GM12878 (cell line): ENCODE results near the gene IMMP2L. TPM values are rescaled to one million over a fixed set of nuclear protein-coding genes. Genes with fewer than 3 reads are reported as not detected.

Experiments used
- ATAC-seq: fragments of 200-7000 bp; cut with Tn5 transposase; 3 replicates; pipeline ENCODE4 v1.9.1; 2020; ENCODE audit warnings: mild to moderate bottlenecking, moderate library complexity
- BruUV-seq: library from RNA; stranded (reverse); fragments of 400-500 nt; replicated peaks from 2 replicates; lab custom pipeline; 2021; lab: Mats Ljungman, UMichigan
- CTCF ChIA-PET: fragments of 300-600 bp; sonication (Branson Sonifier 250); formaldehyde crosslinking; extraction: SDS; loops from one replicate; lab custom pipeline; 2021; ENCODE audit warnings: inconsistent platforms; lab: Yijun Ruan, JAX
- POLR2A ChIA-PET: fragments of 350-600 bp; formaldehyde crosslinking; extraction: SDS; loops from one replicate; lab custom pipeline; 2021; ENCODE audit warnings: inconsistent platforms; lab: Charles Lee
- RAD21 ChIA-PET: fragments of 300-600 bp; sonication (Branson Sonifier 250); formaldehyde crosslinking; loops from one replicate; lab custom pipeline; 2023; ENCODE audit warnings: antibody characterized with exemption; ENCODE audit not compliant: unreplicated experiment; lab: Charles Lee
- SMC1A ChIA-PET: fragments of 300-600 bp; sonication (Branson Sonifier 250); formaldehyde crosslinking; loops from one replicate; lab custom pipeline; 2023; ENCODE audit not compliant: unreplicated experiment, uncharacterized antibody; lab: Charles Lee
- DNase-seq: peaks from one replicate; pipeline ENCODE4 v3.0.0-alpha.2; 2011; ENCODE audit warnings: low read depth, low spot score
- FAIRE-seq: peaks from 3 replicates; lab custom pipeline; 2011; peaks lifted over from hg19 to GRCh38; lab: Jason Lieb, UNC
- H2AFZ ChIP-seq: 2 replicates; pipeline ENCODE4 v1.6.0; 2011; ENCODE audit warnings: low read depth, low read length, control low read depth; ENCODE audit not compliant: control insufficient read depth
- H3K27ac ChIP-seq: 2 replicates; pipeline ENCODE4 v1.5.1; 2011; ENCODE audit warnings: control low read depth; ENCODE audit not compliant: control insufficient read depth, insufficient read depth
- H3K27me3 ChIP-seq, 2 experiments: replicated peaks in 1 of 2; 2 replicates each; pipeline versions ENCODE4 v1.6.0 to v1.6.1; 2011; ENCODE audit warnings: low read length in 1 of 2; ENCODE audit not compliant: control insufficient read depth in 2 of 2, insufficient read depth in 2 of 2
- H3K36me3 ChIP-seq, 2 experiments: 2 replicates each; pipeline ENCODE4 v1.5.1; 2011; ENCODE audit warnings: low read length in 1 of 2; ENCODE audit not compliant: control insufficient read depth in 2 of 2, insufficient read depth in 2 of 2
- H3K4me1 ChIP-seq: 2 replicates; pipeline ENCODE4 v1.6.1; 2011; ENCODE audit warnings: mild to moderate bottlenecking, low read length, moderate library complexity, mixed read lengths; ENCODE audit not compliant: control insufficient read depth, insufficient read depth
- H3K4me2 ChIP-seq: 2 replicates; pipeline ENCODE4 v1.6.0; 2011; ENCODE audit warnings: control low read depth; ENCODE audit not compliant: control insufficient read depth, insufficient read depth
- H3K4me3 ChIP-seq: fragments of 200-600 bp; sonication (generic); 2 replicates; pipeline ENCODE4 v1.5.1; 2016
- H3K79me2 ChIP-seq: 2 replicates; pipeline ENCODE4 v1.6.0; 2011; ENCODE audit warnings: low read length; ENCODE audit not compliant: control insufficient read depth, insufficient read depth
- H3K9ac ChIP-seq: 2 replicates; pipeline ENCODE4 v1.8.0; 2011; ENCODE audit warnings: low read length, control low read depth, mixed read lengths; ENCODE audit not compliant: control insufficient read depth, insufficient read depth
- H3K9me3 ChIP-seq: replicated peaks from 3 replicates; pipeline ENCODE4 v1.5.1; 2011; ENCODE audit warnings: mild to moderate bottlenecking, low read length; ENCODE audit not compliant: control insufficient read depth, insufficient read depth
- H4K20me1 ChIP-seq: 2 replicates; pipeline ENCODE4 v1.6.0; 2011; ENCODE audit not compliant: control insufficient read depth, insufficient read depth
- ATF7 ChIP-seq: fragments of 450-650 bp; IDR thresholded peaks from 2 replicates; pipeline ENCODE4 v1.6.1; 2016; ENCODE audit warnings: low read depth, mild to moderate bottlenecking
- CHD1 ChIP-seq: IDR thresholded peaks from 2 replicates; pipeline ENCODE4 v1.6.1; 2012; ENCODE audit warnings: low read depth, low read length, improper control_type of control experiment
- HDAC2 ChIP-seq: fragments of 200-600 bp; sonication (generic); IDR thresholded peaks from 2 replicates; pipeline ENCODE4 v1.6.1; 2017
- SIN3A ChIP-seq: IDR thresholded peaks from 2 replicates; pipeline ENCODE4 v1.6.1; 2012; ENCODE audit warnings: low read depth, low read length, improper control_type of control experiment
- WGBS: methylation state at CpG from one replicate; pipeline ENCODE4 v1.1.6; 2016; ENCODE audit warnings: low lambda C conversion rate; ENCODE audit not compliant: insufficient replicate concordance, insufficient coverage; ENCODE audit errors: missing lambda C conversion rate; 5-methylcytosine and 5-hydroxymethylcytosine counted together
- in situ Hi-C: fragments of 300-500 bp; cut with MboI; formaldehyde crosslinking; loops from 9 replicates; pipeline ENCODE4 v1.14.3; 2018; ENCODE audit warnings: mixed read lengths
- intact Hi-C: fragments of 100-400 bp; cut with micrococcal nuclease; formaldehyde crosslinking; loops from one replicate; pipeline ENCODE4 v1.14.2; 2022; ENCODE audit not compliant: unreplicated experiment
- polyA plus RNA-seq, 11 experiments: library from polyadenylated mRNA; depleted of rRNA in 4 of 11; unstranded in 6 of 11; stranded (reverse) in 5 of 11; fragments of >200 nt; fragmentation: Nextera tagmentation in 4 of 11; fragmentation: Illumina TruSeq in 1 of 11; extraction: Ambion mirVana in 4 of 11; extraction: Trizol in 1 of 11; gene quantifications; 1 replicate in 1 of 11; 2 replicates in 10 of 11; pipeline versions ENCODE4 v1.2.1 to v1.2.3, GENCODE V29; 2011 to 2016; ENCODE audit warnings: inconsistent platforms in 2 of 11, missing spikeins in 2 of 11, low read depth in 1 of 11
- total RNA-seq, 4 experiments: library from RNA; depleted of rRNA in 3 of 4; stranded (reverse); fragments of >200 nt in 3 of 4; fragmentation: Illumina TruSeq in 1 of 4; extraction: Trizol in 1 of 4; gene quantifications; 2 replicates each; pipeline versions ENCODE4 v1.2.1 to v1.2.3, GENCODE V29; 2013 to 2021
- TF ChIP-seq, protein P1 (sequence below): fragments of 450-650 bp; IDR thresholded peaks from 2 replicates; pipeline ENCODE4 v1.6.1; 2017; ENCODE audit warnings: borderline replicate concordance
- TF ChIP-seq, protein P2 (sequence below): fragments of 450-650 bp; conservative IDR thresholded peaks from 2 replicates; pipeline ENCODE4 v1.6.1; 2017; ENCODE audit warnings: mild to moderate bottlenecking, moderate library complexity

IMMP2L gene
- total and polyA plus RNA-seq, 10 of the 15 experiments (the other 5 are each of a cell fraction or from before 2014, with no cell fraction given), result 12.6 to 46.3 (median 19.6) TPM

DNA sequence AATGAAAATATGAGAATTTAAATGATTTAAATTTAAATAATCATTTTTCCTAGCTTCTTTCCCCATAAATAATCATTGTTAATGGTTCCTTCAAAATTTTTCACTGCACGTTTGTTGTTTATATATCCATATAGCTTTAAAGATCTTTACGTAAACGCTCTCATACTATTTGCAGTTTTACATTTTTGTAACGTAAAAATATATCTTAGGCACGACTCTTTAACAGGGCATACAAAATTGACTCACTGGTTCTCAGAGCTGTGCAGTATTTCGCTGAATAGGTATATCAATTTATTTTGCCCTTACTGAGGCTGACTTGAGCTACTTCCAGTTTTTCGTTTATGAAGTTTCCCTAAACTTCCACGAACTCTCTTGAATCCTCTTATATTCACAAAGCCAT is 365.6 kb downstream of the IMMP2L start:
- intact Hi-C loops (no loop called here), in situ Hi-C loops (no loop called here)
- ATAC-seq (no peak), DNase-seq (no peak), FAIRE-seq (no peak)
- Histone ChIP-seq H3K9ac (no peak overlapping the region), H3K27ac (no peak overlapping the region), H3K27me3 (no peaks in the 10 kb centered on the region), H3K4me2 (no peak overlapping the region), H3K9me3 (no peaks in the 10 kb centered on the region), H4K20me1 (no peaks in the 10 kb centered on the region), H3K4me3 (no peak overlapping the region), H3K4me1 (no peaks in the 10 kb centered on the region), H2AFZ (no peak overlapping the region), H3K79me2 (no peaks in the 10 kb centered on the region), H3K36me3 (no peaks in the 10 kb centered on the region)
- ChIA-PET CTCF (interaction anchor here (1.2 to 1.3 kb wide), 2 partner anchors 17 to 98 kb away, joined by 3 read pairs; no protein-coding TSS in a partner anchor), RAD21 (no interaction called here), SMC1A (interaction anchor here (0.8 kb wide), 1 partner anchor 33 kb away, joined by 3 read pairs; no protein-coding TSS in a partner anchor), POLR2A (no interaction called here)
- BruUV-seq, result no TSS peak
- 63% methylated on average over 8 of the region's 8 CpGs for WGBS
- no peak for TF ChIP-seq SIN3A

DNA sequence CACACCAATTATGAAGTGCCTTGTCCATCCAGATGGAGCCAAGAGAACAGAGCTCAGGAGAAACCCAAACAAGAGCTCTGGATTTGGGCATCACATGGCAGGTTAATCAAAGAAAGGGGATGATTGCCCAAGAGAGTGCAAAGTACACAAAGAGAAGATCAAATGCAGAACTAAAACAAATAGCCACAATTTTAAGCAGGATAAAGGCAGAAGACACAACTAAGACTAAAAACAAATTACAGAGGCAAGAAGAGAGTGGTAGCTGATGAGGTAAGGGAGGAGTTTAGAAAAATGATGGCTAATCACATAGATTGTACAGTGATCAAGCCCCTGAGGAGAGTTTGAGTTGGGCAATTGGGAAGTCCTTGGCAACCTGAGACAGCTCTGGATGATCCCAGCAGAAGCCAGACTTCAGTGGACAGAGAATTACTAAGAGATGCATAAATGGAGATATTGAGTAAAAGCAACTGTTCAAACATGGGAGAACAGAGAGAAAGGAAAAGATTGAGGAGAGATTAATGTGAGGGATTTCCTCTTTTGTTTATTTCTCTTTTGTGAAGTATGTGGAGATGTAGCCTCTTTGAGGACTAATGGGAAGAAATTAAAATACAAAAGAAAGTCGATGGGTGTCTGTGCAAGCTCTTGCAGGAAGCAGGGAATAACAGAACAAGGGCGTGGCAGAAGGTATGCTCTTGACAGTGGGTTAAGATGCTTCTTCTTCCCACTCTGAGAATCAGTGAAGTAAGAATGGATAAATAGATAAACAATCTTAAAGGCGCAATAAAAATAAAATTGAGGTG is 369.5 kb downstream of the IMMP2L start:
- no TSS peak for BruUV-seq
- CTCF ChIA-PET, result interaction anchor here (1.0 kb wide), 1 partner anchor 13 kb away, joined by 3 read pairs; no protein-coding TSS in a partner anchor
- DNase-seq (no peak), ATAC-seq (no peak), FAIRE-seq (no peak)
- Histone ChIP-seq H3K4me1 (no peaks in the 10 kb centered on the region), H3K27me3 (no peaks in the 10 kb centered on the region), H3K9ac (no peak overlapping the region), H3K9me3 (no peaks in the 10 kb centered on the region), H3K79me2 (no peaks in the 10 kb centered on the region), H3K4me3 (no peak overlapping the region), H3K36me3 (no peaks in the 10 kb centered on the region), H3K27ac (no peak overlapping the region), H3K4me2 (no peak overlapping the region), H4K20me1 (no peaks in the 10 kb centered on the region), H2AFZ (no peak overlapping the region)
- in situ Hi-C loops (no loop called here), intact Hi-C loops (no loop called here)
- RAD21 ChIA-PET, result no interaction called here
- TF ChIP-seq ATF7 (no peak), CHD1 (no peak), HDAC2 (no peak)
- TF ChIP-seq, protein P1, sequence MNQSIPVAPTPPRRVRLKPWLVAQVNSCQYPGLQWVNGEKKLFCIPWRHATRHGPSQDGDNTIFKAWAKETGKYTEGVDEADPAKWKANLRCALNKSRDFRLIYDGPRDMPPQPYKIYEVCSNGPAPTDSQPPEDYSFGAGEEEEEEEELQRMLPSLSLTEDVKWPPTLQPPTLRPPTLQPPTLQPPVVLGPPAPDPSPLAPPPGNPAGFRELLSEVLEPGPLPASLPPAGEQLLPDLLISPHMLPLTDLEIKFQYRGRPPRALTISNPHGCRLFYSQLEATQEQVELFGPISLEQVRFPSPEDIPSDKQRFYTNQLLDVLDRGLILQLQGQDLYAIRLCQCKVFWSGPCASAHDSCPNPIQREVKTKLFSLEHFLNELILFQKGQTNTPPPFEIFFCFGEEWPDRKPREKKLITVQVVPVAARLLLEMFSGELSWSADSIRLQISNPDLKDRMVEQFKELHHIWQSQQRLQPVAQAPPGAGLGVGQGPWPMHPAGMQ, result no peak
- TF ChIP-seq, protein P2, sequence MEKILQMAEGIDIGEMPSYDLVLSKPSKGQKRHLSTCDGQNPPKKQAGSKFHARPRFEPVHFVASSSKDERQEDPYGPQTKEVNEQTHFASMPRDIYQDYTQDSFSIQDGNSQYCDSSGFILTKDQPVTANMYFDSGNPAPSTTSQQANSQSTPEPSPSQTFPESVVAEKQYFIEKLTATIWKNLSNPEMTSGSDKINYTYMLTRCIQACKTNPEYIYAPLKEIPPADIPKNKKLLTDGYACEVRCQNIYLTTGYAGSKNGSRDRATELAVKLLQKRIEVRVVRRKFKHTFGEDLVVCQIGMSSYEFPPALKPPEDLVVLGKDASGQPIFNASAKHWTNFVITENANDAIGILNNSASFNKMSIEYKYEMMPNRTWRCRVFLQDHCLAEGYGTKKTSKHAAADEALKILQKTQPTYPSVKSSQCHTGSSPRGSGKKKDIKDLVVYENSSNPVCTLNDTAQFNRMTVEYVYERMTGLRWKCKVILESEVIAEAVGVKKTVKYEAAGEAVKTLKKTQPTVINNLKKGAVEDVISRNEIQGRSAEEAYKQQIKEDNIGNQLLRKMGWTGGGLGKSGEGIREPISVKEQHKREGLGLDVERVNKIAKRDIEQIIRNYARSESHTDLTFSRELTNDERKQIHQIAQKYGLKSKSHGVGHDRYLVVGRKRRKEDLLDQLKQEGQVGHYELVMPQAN, result no peak
- 33% methylated on average over 3 of the region's 3 CpGs for WGBS
- POLR2A ChIA-PET, result no interaction called here
- SMC1A ChIA-PET, result interaction anchor here (0.9 to 1.1 kb wide), 2 partner anchors 10 to 29 kb away, joined by 3 read pairs; no protein-coding TSS in a partner anchor
